Mucosa of rectum (tissue), 2 donors: ENCODE results near the gene SERPINA12.

Source experiments
- H3K27ac ChIP-seq, 2 donors: one replicate each; pipeline ENCODE4 v1.7.0; 2013; ENCODE audit warnings: inconsistent platforms in 2 of 2, low read depth in 2 of 2, low read length in 2 of 2
- H3K27me3 ChIP-seq, 2 donors: one replicate each; pipeline ENCODE4 v1.7.0; 2013; ENCODE audit warnings: low read length in 2 of 2; ENCODE audit not compliant: control insufficient read depth in 2 of 2, insufficient read depth in 2 of 2
- H3K36me3 ChIP-seq, 2 donors: one replicate each; pipeline ENCODE4 v1.7.0; 2013; ENCODE audit warnings: low read length in 2 of 2; ENCODE audit not compliant: control insufficient read depth in 2 of 2, insufficient read depth in 2 of 2
- H3K4me1 ChIP-seq, 2 donors: one replicate each; pipeline ENCODE4 v1.7.0; 2013; ENCODE audit warnings: low read length in 2 of 2, mild to moderate bottlenecking in 1 of 2; ENCODE audit not compliant: control insufficient read depth in 2 of 2, insufficient read depth in 2 of 2
- H3K4me3 ChIP-seq, 2 donors: one replicate each; pipeline ENCODE4 v1.7.0; 2013; ENCODE audit warnings: low read length in 2 of 2
- H3K9ac ChIP-seq, 2 donors: one replicate each; pipeline ENCODE4 v1.7.0; 2013; ENCODE audit warnings: low read length in 2 of 2, low read depth in 1 of 2, mild to moderate bottlenecking in 1 of 2
- H3K9me3 ChIP-seq, 2 donors: one replicate each; pipeline ENCODE4 v1.7.0; 2013; ENCODE audit warnings: low read length in 2 of 2; ENCODE audit not compliant: control insufficient read depth in 2 of 2
- donor health status: healthy.
- donor health status: Normal muscosa, but diverticular disease.

The SERPINA12 gene

GRCh38 chr14:94467728-94468520 is 41.3 kb downstream of the SERPINA12 start:
- no peaks in the 10 kb centered on the region for H3K27me3 ChIP-seq
- H3K9me3 ChIP-seq, result peaks cover 0 to 4% of the 10 kb centered on the region in 2 donors
- H3K27ac ChIP-seq, result no peak overlapping the region
- no peaks in the 10 kb centered on the region for H3K4me1 ChIP-seq
- no peaks in the 10 kb centered on the region for H3K36me3 ChIP-seq
- no peak overlapping the region for H3K9ac ChIP-seq
- no peak overlapping the region for H3K4me3 ChIP-seq

- Histone ChIP-seq H3K36me3 (no peaks in the 10 kb centered on the region), H3K9ac (no peak overlapping the region), H3K4me3 (no peak overlapping the region), H3K27ac (no peak overlapping the region), H3K4me1 (no peaks in the 10 kb centered on the region), H3K9me3 (peaks cover 0 to 4% of the 10 kb centered on the region in 2 donors), H3K27me3 (no peaks in the 10 kb centered on the region)
These were observed 42.4 kb downstream of the SERPINA12 start for GRCh38 chr14:94466706-94467370.

GRCh38 chr14:94465042-94465441 is 44.2 kb downstream of the SERPINA12 start:
- Histone ChIP-seq H3K27me3 (no peaks in the 10 kb centered on the region), H3K36me3 (no peaks in the 10 kb centered on the region), H3K9ac (no peak overlapping the region), H3K4me3 (no peak overlapping the region), H3K4me1 (no peaks in the 10 kb centered on the region), H3K27ac (no peak overlapping the region), H3K9me3 (peaks cover 0 to 4% of the 10 kb centered on the region in 2 donors)

DNA sequence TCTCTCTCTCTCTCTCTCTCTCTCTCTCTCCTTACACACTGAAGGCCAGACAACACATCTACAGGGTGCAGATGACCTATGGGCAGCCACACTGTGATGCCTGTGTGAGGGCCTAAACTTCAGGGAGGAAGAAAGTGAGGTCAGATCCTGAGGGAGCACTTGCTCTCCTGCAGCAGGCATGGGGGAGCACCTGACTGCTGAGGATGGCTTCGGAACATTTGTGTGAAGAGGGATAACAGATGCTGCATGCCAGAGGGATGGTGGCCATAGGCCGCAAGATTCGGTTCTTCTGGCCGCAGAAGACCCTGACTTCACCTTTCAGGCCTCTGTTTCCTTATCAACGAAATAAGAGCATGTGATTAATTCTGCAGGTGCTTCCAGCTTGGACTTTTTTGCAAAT is 45.0 kb downstream of the SERPINA12 start:
- H3K9me3 ChIP-seq, result peaks cover 0 to 4% of the 10 kb centered on the region in 2 donors
- no peak overlapping the region for H3K4me3 ChIP-seq
- H3K27me3 ChIP-seq, result no peaks in the 10 kb centered on the region
- no peaks in the 10 kb centered on the region for H3K4me1 ChIP-seq
- H3K36me3 ChIP-seq, result no peaks in the 10 kb centered on the region
- H3K9ac ChIP-seq, result no peak overlapping the region
- H3K27ac ChIP-seq, result no peak overlapping the region

GRCh38 chr14:94462763-94463572 is 46.3 kb downstream of the SERPINA12 start:
- Histone ChIP-seq H3K36me3 (no peaks in the 10 kb centered on the region), H3K9me3 (peaks cover 0 to 4% of the 10 kb centered on the region in 2 donors), H3K9ac (no peak overlapping the region), H3K27ac (no peak overlapping the region), H3K27me3 (no peaks in the 10 kb centered on the region), H3K4me3 (no peak overlapping the region), H3K4me1 (no peaks in the 10 kb centered on the region)

DNA sequence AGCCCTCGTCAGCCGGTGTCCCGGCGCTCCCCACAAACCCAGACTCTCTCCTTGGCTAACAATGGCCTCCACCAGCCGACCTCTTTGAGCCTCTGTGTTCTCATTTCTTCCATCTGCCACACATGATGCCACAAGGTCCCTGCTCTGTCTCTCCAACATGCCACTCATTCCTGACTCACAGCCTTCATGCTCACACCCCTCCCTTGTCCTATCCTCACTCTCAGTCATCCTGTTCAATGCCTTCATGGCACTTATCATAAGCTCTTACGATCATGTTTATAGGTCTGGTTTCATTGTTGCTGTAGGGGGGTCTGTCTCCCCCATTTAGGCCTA is 47.1 kb downstream of the SERPINA12 start:
- H3K4me3 ChIP-seq, result no peak overlapping the region
- no peak overlapping the region for H3K9ac ChIP-seq
- H3K36me3 ChIP-seq, result no peaks in the 10 kb centered on the region
- no peaks in the 10 kb centered on the region for H3K4me1 ChIP-seq
- H3K9me3 ChIP-seq, result peaks cover 0 to 4% of the 10 kb centered on the region in 2 donors
- no peak overlapping the region for H3K27ac ChIP-seq
- H3K27me3 ChIP-seq, result no peaks in the 10 kb centered on the region

DNA sequence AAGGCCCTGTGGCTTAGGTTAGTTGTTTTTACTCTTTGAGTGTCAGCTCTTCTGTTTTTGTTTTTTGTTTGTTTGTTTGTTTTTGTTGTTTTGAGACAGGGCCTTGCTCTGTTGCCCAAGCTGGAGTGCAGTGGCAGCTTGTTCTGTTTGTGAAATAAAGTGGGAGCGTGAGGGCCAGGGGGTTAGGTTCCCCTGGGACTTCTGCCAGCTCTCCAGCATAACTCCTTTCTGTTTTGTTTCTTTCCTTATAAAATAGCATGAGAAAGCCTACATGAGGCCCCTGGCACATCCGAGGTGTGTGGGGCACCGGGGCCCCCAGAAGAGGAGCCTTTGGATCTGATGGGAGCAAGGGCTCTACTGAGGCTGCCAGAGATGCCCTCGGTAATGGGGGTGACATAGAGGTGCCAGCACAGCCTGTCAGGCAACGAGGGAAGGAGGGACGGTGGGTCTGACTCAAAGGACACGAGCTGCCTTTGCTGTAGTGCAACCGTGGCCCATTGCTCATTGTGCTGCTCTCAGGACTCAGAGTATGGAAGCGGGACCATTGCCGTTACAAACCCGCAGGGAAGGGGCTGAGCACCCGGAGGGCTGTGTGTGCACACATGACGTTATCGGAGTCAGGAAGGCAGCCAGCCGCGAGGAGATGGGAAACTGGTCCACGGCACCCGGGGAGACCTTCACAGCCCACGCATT is 47.6 kb downstream of the SERPINA12 start:
- no peaks in the 10 kb centered on the region for H3K4me1 ChIP-seq
- H3K27ac ChIP-seq, result no peak overlapping the region
- no peaks in the 10 kb centered on the region for H3K36me3 ChIP-seq
- H3K9ac ChIP-seq, result no peak overlapping the region
- H3K27me3 ChIP-seq, result no peaks in the 10 kb centered on the region
- H3K4me3 ChIP-seq, result no peak overlapping the region
- peaks cover 0 to 4% of the 10 kb centered on the region in 2 donors for H3K9me3 ChIP-seq

DNA sequence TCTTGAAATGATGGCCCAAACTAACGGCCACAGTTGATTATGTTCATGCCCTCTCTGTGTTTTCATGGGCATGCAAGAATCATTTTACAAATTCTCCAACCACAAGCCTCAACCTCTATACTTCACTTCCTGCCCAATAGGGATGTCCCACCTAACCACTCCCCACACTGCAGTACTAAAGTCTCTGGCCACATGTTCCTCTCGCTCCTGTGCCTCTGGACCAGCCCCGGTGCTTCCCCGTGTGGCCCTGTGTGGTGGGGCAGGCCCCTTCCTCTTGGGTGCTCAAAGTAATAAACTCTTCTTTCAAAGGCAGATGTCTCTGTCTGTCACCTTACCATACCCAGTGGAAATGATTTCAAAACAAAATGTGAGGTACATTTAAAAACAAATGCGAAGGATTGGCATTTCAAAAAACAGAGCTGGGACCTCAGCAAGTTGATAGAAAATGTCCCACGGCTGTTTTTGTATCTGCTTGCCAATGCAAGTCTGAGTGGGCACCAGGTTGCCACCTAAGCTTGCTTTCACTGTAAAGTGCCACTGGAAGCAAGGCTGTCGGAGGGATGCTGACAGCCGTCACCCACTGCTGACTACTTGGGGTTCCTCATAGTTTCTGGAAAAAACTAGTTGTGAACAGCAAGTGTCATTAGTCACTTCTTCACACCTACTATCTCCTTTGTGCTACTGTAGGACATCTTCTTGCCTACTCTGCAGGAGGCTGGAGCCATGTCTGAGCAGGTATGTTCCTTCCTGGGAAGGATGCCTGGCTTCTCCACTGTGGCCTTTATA is 48.4 kb downstream of the SERPINA12 start:
- Histone ChIP-seq H3K4me1 (no peaks in the 10 kb centered on the region), H3K36me3 (no peaks in the 10 kb centered on the region), H3K9me3 (peaks cover 0 to 4% of the 10 kb centered on the region in 2 donors), H3K9ac (no peak overlapping the region), H3K27me3 (no peaks in the 10 kb centered on the region), H3K27ac (no peak overlapping the region), H3K4me3 (no peak overlapping the region)

DNA sequence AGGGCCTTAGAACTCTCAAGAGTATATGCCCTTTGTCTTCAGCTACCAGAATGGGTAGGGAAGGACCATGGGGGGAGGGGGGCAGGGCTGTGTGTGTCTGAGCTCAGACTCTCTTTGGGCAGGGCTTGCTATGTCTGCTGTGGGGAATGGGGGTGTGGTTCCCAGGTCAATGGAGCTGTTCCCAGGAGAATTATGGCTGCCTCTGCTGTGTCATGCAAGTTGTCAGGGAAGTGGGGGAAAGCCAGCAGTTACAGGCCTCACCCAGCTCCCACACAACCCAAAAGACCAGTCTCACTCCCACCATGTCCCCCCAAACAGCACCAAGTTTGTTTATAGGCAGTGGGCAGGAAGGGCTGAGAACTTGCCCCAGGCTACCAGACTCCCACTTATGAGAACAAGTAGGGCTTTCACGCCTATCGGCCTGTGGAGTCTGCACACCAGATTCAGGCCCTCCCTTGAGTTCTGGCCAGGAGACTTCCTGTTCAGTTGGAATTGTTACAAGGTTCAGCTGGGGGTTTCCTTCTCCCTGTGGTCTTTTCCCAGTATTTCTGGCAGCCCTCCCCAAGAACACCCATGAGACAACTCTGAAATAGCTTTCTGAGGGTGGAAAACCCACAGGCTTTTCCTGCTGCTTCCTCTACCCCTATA is 50.6 kb downstream of the SERPINA12 start:
- H3K27me3 ChIP-seq, result no peaks in the 10 kb centered on the region
- no peak overlapping the region for H3K9ac ChIP-seq
- no peaks in the 10 kb centered on the region for H3K9me3 ChIP-seq
- no peaks in the 10 kb centered on the region for H3K36me3 ChIP-seq
- no peak overlapping the region for H3K27ac ChIP-seq
- no peaks in the 10 kb centered on the region for H3K4me1 ChIP-seq
- H3K4me3 ChIP-seq, result no peak overlapping the region
